A549 (cell line): ENCODE data around the gene COL5A1.

Experiments
- BHLHE40 ChIP-seq: IDR thresholded peaks from 2 replicates; pipeline ENCODE4 v1.6.1; 2012; ENCODE audit warnings: low read depth, low read length, inconsistent platforms
- CHD2 ChIP-seq: fragments of 150-350 bp; IDR thresholded peaks from 2 replicates; pipeline ENCODE4 v1.6.1; 2014; ENCODE audit warnings: low read length; ENCODE audit not compliant: partially characterized antibody
- CHD4 ChIP-seq: fragments of 200-600 bp; sonication (generic); IDR thresholded peaks from 2 replicates; pipeline ENCODE4 v1.6.1; 2016; ENCODE audit warnings: antibody characterized with exemption, mild to moderate bottlenecking, borderline replicate concordance
- CTCF ChIP-seq: fragments of >200 bp; sonication (Bioruptor Twin); formaldehyde crosslinking; IDR thresholded peaks from 3 replicates; pipeline ENCODE4 v1.5.1; 2016
- EP300 ChIP-seq, 2 experiments: fragments of >200 bp; sonication (Bioruptor Twin); formaldehyde crosslinking; IDR thresholded peaks; 2 replicates in 1 of 2; 3 replicates in 1 of 2; pipeline ENCODE4 v1.6.1; 2016 to 2017
- KDM1A ChIP-seq: fragments of 200-600 bp; sonication (generic); IDR thresholded peaks from 2 replicates; pipeline ENCODE4 v1.6.1; 2016; ENCODE audit warnings: low read depth, mild to moderate bottlenecking
- KDM5A ChIP-seq: fragments of 200-600 bp; sonication (generic); IDR thresholded peaks from 2 replicates; pipeline ENCODE4 v1.6.1; 2016; ENCODE audit warnings: antibody characterized with exemption, mild to moderate bottlenecking
- MAX ChIP-seq: IDR thresholded peaks from 2 replicates; pipeline ENCODE4 v1.6.1; 2012
- NFE2L2 ChIP-seq: fragments of 150-350 bp; conservative IDR thresholded peaks from 2 replicates; pipeline ENCODE4 v1.6.1; 2014; ENCODE audit warnings: low read length
- POLR2A ChIP-seq: IDR thresholded peaks from 2 replicates; pipeline ENCODE4 v1.6.1; 2012; ENCODE audit warnings: mild to moderate bottlenecking, low read length
- RARB ChIP-seq: fragments of 250-450 bp; sonication (Bioruptor Pico); IDR thresholded peaks from 2 replicates; pipeline ENCODE4 v1.8.0; 2021; ENCODE audit warnings: mild to moderate bottlenecking, moderate library complexity
- RCOR1 ChIP-seq: fragments of 150-350 bp; IDR thresholded peaks from 2 replicates; pipeline ENCODE4 v1.6.1; 2014; ENCODE audit warnings: antibody characterized with exemption, low read length, low read depth
- SMC3 ChIP-seq: fragments of >200 bp; sonication (Bioruptor Twin); formaldehyde crosslinking; IDR thresholded peaks from 3 replicates; pipeline ENCODE4 v1.6.1; 2018; ENCODE audit warnings: inconsistent platforms
- SREBF2 ChIP-seq: fragments of 450-650 bp; IDR thresholded peaks from 2 replicates; pipeline ENCODE4 v1.6.1; 2014; ENCODE audit warnings: mild to moderate bottlenecking, moderate library complexity

DNA sequence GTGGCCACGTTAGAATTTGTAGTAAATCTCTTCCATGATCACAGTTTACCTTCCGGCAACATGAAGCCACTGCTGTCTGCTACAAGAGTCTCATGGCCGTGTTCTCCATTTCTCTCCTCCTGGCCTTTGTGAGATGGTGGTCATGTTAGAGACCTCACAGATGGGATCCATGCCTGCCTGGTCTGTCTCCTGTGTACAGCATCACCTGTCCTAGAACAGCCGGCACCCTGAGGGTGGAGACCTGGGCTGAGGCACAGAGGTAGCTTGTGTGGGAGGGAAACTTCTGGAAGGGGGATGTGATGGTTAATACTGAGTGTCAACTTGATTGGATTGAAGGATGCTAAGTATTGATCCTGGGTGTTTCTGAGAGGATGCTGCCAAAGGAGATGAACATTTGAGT lies 235.9 kb downstream of the COL5A1 start:
- TF ChIP-seq CTCF (no peak), CHD4 (no peak), KDM1A (no peak), RARB (CRISPR knock-in tag) (no peak), RCOR1 (no peak), MAX (no peak), POLR2A (no peak), BHLHE40 (no peak), SREBF2 (no peak), CHD2 (no peak), KDM5A (no peak), SMC3 (no peak), NFE2L2 (no peak), EP300 (IDR thresholded peaks at IDR 0.05) (no peak)
